RWPE1 (cell line): ENCODE results near the gene CYP24A1.
A peak's percentile ranks its signal among the peaks of the same experiment; 100 is the strongest.

ENCODE experiments used
- CTCF ChIA-PET: fragments of 350-600 bp; sonication (Branson Sonifier 250); formaldehyde crosslinking; extraction: SDS; loops from one replicate; lab custom pipeline; 2021; lab: Yijun Ruan, JAX
- POLR2A ChIA-PET: fragments of 400-600 bp; formaldehyde crosslinking; extraction: SDS; loops from one replicate; lab custom pipeline; 2020; ENCODE audit warnings: antibody characterized with exemption; ENCODE audit not compliant: low non-redundant PET; lab: Yijun Ruan, JAX
- DNase-seq: peaks from one replicate; pipeline ENCODE4 v3.0.0; 2012; ENCODE audit warnings: low spot score
- H3K27ac ChIP-seq: fragments of 450-650 bp; 2 replicates; pipeline ENCODE4 v1.5.1; 2017
- TF ChIP-seq, protein P1 (sequence below): fragments of 450-650 bp; conservative IDR thresholded peaks from 2 replicates; pipeline ENCODE4 v1.5.1; 2017; ENCODE audit warnings: low read depth, mild to moderate bottlenecking

Gene CYP24A1

DNA sequence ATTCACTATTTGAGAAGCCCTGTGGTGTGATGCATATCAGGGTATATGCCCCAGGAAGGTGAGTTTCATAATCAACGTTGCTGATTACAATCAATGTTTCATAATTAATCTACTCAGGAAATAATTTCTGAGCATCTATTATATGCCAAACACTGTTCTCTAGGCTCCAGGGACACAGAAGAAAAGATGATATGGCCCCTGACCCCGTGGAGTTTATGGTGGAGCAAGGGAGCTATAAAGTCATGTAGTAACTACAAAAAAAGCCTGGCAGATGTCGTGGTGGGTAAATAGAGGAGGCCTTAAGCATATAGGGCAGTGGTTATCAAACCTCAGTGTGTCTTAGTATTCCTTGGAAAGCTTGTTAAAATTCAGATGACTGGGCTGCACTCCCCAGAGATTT lies 63.3 kb downstream of the CYP24A1 start:
- TF ChIP-seq, protein P1, sequence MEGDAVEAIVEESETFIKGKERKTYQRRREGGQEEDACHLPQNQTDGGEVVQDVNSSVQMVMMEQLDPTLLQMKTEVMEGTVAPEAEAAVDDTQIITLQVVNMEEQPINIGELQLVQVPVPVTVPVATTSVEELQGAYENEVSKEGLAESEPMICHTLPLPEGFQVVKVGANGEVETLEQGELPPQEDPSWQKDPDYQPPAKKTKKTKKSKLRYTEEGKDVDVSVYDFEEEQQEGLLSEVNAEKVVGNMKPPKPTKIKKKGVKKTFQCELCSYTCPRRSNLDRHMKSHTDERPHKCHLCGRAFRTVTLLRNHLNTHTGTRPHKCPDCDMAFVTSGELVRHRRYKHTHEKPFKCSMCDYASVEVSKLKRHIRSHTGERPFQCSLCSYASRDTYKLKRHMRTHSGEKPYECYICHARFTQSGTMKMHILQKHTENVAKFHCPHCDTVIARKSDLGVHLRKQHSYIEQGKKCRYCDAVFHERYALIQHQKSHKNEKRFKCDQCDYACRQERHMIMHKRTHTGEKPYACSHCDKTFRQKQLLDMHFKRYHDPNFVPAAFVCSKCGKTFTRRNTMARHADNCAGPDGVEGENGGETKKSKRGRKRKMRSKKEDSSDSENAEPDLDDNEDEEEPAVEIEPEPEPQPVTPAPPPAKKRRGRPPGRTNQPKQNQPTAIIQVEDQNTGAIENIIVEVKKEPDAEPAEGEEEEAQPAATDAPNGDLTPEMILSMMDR = no peak
- peak overlapping the region; percentile 21 for H3K27ac ChIP-seq
- ChIA-PET CTCF (interaction anchor here (0.6 kb wide), 1 partner anchor 27 kb away, joined by 3 read pairs; no protein-coding TSS in a partner anchor), POLR2A (no interaction called here)
- DNase-seq = no peak

DNA sequence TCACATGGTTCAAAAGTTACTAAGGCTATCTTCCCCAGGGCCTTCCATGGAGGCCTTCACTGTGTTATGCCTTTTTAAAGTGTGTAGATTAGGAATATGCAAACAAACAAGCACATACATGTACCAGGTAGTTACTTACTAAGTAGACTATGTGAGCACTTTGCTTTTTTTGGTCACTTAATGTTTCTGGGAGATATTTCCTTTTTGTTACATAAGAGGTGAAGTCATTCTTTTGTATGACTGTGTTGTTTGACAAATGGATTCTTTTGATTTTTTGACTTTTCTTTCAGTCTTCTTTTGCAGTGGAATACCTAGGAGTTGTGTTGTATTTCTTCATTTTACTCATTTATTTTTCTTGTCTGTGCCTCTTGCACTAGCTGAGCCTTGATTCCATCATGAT lies 63.7 kb downstream of the CYP24A1 start:
- TF ChIP-seq, protein P1 = no peak
- H3K27ac ChIP-seq = no peak overlapping the region
- CTCF ChIA-PET = interaction anchor here (0.6 to 1.6 kb wide), 5 partner anchors 13 to 98 kb away, joined by 3 to 6 read pairs (median 3); no protein-coding TSS in a partner anchor
- POLR2A ChIA-PET = no interaction called here
- no peak for DNase-seq

DNA sequence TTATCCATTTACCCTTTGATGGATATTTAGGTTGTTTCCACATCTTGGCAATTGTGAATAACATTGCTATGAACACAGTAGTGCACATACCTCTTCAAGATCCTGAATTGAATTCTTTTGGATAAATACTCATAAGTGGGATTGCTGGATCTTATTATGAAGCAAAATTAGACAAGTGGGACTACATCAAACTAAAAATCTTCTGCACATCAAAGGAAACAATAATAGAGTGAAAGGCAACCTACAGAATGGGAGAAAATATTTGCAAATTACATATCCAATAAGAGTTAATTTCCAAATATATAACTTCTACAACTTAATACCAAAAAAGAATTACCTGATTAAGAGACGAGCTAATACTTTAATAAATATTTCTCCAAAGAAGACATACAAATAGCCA lies 65.0 kb downstream of the CYP24A1 start:
- TF ChIP-seq, protein P1 = no peak
- ChIA-PET POLR2A (no interaction called here), CTCF (interaction anchor here (0.5 to 1.6 kb wide), 6 partner anchors 12 to 402 kb away, joined by 3 to 6 read pairs (median 3); no protein-coding TSS in a partner anchor)
- no peak for DNase-seq
- no peak overlapping the region for H3K27ac ChIP-seq

DNA sequence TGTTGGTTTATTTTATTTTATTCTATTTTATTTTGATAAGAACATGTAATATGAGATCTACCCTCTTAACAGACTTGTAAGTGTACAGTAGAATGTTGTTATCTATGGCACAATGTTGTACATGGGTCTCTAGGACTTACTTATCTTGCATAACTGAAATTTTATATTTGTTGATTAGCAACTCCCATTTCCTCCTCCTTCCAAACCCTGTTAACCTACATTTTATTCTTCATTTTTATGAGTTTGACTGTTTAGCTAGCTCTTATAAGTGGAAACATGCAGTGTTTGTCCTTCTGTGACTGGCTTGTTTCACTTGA lies 65.5 kb downstream of the CYP24A1 start:
- no peak overlapping the region for H3K27ac ChIP-seq
- ChIA-PET POLR2A (no interaction called here), CTCF (interaction anchor here (1.6 kb wide), 1 partner anchor 91 kb away, joined by 6 read pairs; no protein-coding TSS in a partner anchor)
- TF ChIP-seq, protein P1 = no peak
- DNase-seq = no peak

DNA sequence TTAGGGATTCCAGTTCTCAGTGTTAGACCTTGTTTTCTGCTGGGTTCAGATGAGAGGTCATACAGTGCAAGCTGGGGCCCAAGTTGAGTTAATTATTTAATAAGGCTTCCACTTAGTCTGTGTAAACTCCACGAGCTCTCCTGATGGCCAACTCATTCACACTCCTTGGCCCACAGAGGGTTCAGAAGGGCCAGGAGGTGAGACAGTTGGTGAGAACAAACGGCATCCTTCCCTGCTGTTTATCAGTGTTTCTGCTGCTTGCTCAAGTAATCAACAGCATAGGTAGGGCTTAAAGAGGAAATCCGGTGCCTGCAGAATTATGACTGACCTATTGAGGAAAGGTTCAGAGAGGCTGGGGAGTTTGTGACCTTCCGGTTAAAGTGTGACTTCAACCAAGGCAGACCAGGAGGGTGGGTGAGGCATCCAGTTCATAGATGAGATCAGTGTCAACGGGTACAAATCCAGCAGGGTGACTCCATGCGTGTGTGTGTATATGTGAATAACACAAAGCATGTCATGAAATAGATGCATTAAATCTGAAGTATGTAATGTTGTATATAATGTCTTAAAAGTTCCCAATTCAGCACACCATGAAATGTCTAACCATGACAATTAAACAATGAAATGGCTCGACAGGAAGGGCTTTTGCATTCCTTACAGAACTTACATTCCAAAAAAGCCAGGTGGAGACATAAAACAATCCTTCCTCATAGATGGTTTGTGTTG lies 66.0 kb downstream of the CYP24A1 start:
- CTCF ChIA-PET = no interaction called here
- POLR2A ChIA-PET = no interaction called here
- peak overlapping the region; percentile 62 for H3K27ac ChIP-seq
- TF ChIP-seq, protein P1 = no peak
- DNase-seq = no peak

DNA sequence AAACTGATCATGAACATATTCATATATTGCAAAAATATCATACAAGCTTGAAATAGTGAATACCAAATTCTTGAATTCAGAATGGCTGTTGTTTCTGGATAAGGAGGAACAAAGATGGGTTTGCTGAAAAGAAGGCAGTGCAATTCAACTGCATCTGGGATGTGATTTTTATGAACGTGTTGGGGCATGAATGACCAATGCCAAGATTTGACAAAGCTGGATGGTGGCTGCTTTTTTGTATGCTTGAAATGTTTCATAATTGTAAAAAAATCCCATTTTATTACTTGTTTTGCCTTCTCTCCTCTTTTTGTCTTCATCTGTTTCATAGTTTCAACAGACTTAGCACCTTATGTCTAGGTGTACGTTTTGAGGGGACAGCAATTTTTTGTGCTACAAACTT lies 66.6 kb downstream of the CYP24A1 start:
- no peak for DNase-seq
- CTCF ChIA-PET = no interaction called here
- POLR2A ChIA-PET = no interaction called here
- peak overlapping the region; percentile 62; the same call in 1 of the 2 replicates for H3K27ac ChIP-seq
- TF ChIP-seq, protein P1 = no peak
